Activated CD8-positive, alpha-beta T cell treated with anti-CD3 and anti-CD28 coated beads for 36 hours (primary cell): ENCODE measurements around the gene PPP1R10. TPM values are rescaled to one million over a fixed set of nuclear protein-coding genes. Genes with fewer than 3 reads are reported as not detected.

ENCODE experiments used
- ATAC-seq: fragments of 200-7000 bp; cut with Tn5 transposase; one replicate; pipeline ENCODE4 v1.10.0; 2021; ENCODE audit warnings: mild to moderate bottlenecking, moderate library complexity
- CTCF ChIA-PET: fragments of 350-600 bp; sonication (Branson Sonifier 250); formaldehyde crosslinking; loops from one replicate; lab custom pipeline; 2021; ENCODE audit warnings: antibody characterized with exemption; lab: Charles Lee
- POLR2A ChIA-PET: fragments of 350-600 bp; sonication (Branson Sonifier 250); formaldehyde crosslinking; loops from one replicate; lab custom pipeline; 2021; ENCODE audit warnings: antibody characterized with exemption; lab: Charles Lee
- DNase-seq: peaks from one replicate; pipeline ENCODE4 v3.0.0-alpha.2; 2020
- H3K27ac Mint-ChIP-seq: one replicate; pipeline ENCODE4 v1.8.0; 2021; ENCODE audit warnings: mild to moderate bottlenecking, mixed read lengths
- H3K27me3 Mint-ChIP-seq: one replicate; pipeline ENCODE4 v1.8.0; 2021; ENCODE audit warnings: mixed read lengths
- H3K36me3 Mint-ChIP-seq: one replicate; pipeline ENCODE4 v1.8.0; 2021; ENCODE audit warnings: low read depth, mixed read lengths
- H3K4me1 Mint-ChIP-seq: one replicate; pipeline ENCODE4 v1.8.0; 2021; ENCODE audit warnings: low read depth, mixed read lengths
- H3K4me3 Mint-ChIP-seq: one replicate; pipeline ENCODE4 v1.8.0; 2021; ENCODE audit warnings: mild to moderate bottlenecking, moderate library complexity, mixed read lengths
- H3K9me3 Mint-ChIP-seq: one replicate; pipeline ENCODE4 v1.8.0; 2021; ENCODE audit warnings: mixed read lengths
- intact Hi-C: fragments of 100-400 bp; cut with micrococcal nuclease; formaldehyde crosslinking; loops from one replicate; pipeline ENCODE4 v1.10.0; 2022
- total RNA-seq, 2 experiments: library from RNA; stranded (reverse); gene quantifications; one replicate each; pipeline ENCODE4 v1.2.3, GENCODE V29; 2021
- TF ChIP-seq, protein P1 (sequence below): fragments of 200-600 bp; IDR thresholded peaks from one replicate; pipeline ENCODE4 v1.8.0; 2022; ENCODE audit warnings: antibody characterized with exemption, mild to moderate bottlenecking

Gene PPP1R10
- total RNA-seq, 2 experiments from 2014 or later, result 59.0 to 59.8 TPM

DNA sequence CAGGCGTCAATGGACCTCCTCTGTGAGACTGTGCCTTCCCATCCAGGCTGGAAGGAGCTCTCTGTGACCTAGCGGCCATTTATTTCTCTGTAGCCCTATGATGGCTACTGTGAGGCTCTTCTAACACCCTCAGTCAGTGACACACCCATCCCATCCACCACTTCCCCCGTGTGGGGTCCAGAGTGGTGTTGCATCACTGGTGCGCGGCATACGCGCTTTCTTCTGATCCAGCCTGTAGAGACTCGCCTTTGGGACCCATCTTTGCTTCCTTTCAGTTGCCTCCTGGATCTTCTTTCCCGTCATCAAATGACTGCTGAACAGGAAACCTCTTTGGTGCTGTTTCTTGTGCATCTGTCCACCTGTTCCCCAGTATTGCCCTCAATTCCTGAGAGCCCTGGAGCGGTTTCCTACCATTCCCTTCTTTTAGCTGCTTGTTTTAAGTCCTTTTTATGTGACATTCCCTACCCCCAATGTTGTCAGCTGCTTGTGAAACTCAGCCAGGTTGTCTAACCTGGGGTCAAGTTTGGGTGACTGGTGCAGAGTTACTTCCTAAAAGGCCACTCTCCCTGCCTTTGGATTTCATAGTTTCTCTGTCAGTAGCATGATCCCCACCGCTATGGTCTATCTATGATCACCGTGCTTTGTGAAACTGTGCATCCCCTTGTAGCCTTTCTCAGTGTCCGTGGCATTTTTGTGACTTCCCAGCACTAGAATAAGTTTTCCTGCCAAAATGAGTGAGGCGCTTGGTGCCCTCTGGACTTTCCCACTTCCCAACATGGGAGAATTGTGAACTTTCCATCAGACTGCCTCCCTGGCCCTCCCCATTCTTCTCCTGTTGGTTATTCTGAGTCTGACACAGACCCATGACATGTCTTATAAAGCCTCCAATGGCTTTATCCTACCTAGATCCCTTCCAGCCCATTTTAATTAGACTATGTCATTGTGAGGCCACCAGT, 54.3 kb downstream of the PPP1R10 start:
- H3K27me3 Mint-ChIP-seq, result no peaks in the 10 kb centered on the region
- ChIA-PET CTCF (interaction anchor here (0.6 to 7.2 kb wide), 3 partner anchors 20 to 31 kb away, joined by 3 to 49 read pairs (median 4); no protein-coding TSS in a partner anchor), POLR2A (interaction anchor here (0.7 to 1.8 kb wide), 6 partner anchors 8 to 267 kb away, joined by 3 to 6 read pairs (median 4); partner anchors contain the start of gene ABCF1)
- ATAC-seq (no peak), DNase-seq (no peak)
- H3K4me1 Mint-ChIP-seq, result peaks cover 34% of the 10 kb centered on the region
- H3K9me3 Mint-ChIP-seq, result no peaks in the 10 kb centered on the region
- peaks cover 40% of the 10 kb centered on the region for H3K36me3 Mint-ChIP-seq
- intact Hi-C loops, result no loop called here
- H3K4me3 Mint-ChIP-seq, result no peak overlapping the region
- peak overlapping the region; percentile 26 for H3K27ac Mint-ChIP-seq
- TF ChIP-seq, protein P1, sequence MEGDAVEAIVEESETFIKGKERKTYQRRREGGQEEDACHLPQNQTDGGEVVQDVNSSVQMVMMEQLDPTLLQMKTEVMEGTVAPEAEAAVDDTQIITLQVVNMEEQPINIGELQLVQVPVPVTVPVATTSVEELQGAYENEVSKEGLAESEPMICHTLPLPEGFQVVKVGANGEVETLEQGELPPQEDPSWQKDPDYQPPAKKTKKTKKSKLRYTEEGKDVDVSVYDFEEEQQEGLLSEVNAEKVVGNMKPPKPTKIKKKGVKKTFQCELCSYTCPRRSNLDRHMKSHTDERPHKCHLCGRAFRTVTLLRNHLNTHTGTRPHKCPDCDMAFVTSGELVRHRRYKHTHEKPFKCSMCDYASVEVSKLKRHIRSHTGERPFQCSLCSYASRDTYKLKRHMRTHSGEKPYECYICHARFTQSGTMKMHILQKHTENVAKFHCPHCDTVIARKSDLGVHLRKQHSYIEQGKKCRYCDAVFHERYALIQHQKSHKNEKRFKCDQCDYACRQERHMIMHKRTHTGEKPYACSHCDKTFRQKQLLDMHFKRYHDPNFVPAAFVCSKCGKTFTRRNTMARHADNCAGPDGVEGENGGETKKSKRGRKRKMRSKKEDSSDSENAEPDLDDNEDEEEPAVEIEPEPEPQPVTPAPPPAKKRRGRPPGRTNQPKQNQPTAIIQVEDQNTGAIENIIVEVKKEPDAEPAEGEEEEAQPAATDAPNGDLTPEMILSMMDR, result no peak

DNA sequence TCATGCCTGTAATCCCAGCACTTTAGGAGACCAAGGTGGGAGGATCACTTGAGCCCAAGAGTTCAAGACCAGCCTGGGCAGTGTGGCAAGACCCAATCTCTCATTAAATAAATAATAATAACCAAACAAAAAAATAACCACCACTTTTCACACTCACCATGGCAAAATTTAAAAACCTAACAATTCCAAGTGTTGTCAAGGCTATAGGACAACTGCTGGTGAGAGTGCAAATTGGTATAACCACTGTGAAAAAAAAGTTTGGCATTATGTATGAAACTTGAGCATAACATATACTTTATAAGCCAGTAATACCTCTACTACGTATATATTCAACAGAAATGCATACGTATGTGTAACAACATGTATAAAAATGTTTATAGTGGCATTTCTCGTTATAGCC, 56.1 kb downstream of the PPP1R10 start:
- Mint-ChIP-seq H3K27me3 (no peaks in the 10 kb centered on the region), H3K9me3 (no peaks in the 10 kb centered on the region), H3K4me1 (peaks cover 30% of the 10 kb centered on the region), H3K36me3 (peaks cover 45% of the 10 kb centered on the region), H3K27ac (no peak overlapping the region), H3K4me3 (no peak overlapping the region)
- ChIA-PET CTCF (interaction anchor here (1.3 to 7.2 kb wide), 2 partner anchors 18 to 107 kb away, joined by 3 to 49 read pairs; no protein-coding TSS in a partner anchor), POLR2A (interaction anchor here (0.6 to 1.2 kb wide), 2 partner anchors 10 to 96 kb away, joined by 3 to 4 read pairs; no protein-coding TSS in a partner anchor)
- ATAC-seq, result no peak
- DNase-seq, result no peak
- intact Hi-C loops, result no loop called here
- TF ChIP-seq, protein P1, result no peak

DNA sequence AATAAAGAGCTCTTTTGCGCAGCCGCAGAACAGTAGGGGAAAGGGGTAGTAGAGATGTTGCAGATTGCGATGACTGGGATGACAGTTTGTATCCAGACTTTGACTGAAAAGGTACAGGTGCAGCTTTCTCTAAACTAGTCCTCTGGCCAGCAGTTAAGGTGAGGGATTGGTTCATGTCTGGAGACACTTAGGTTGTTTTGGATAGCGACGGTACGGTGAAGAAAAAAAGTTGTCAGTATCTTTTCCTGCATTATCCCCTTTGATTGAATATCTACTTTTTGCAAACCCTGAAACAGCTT, 59.4 kb downstream of the PPP1R10 start:
- ATAC-seq, result peak; percentile 5
- CTCF ChIA-PET, result interaction anchor here (0.7 to 10.9 kb wide), 7 partner anchors 9 to 104 kb away, joined by 3 to 96 read pairs (median 4); no protein-coding TSS in a partner anchor
- no peak for DNase-seq
- Mint-ChIP-seq H3K4me1 (peaks cover 36% of the 10 kb centered on the region), H3K27me3 (no peaks in the 10 kb centered on the region), H3K36me3 (peaks cover 54% of the 10 kb centered on the region), H3K9me3 (no peaks in the 10 kb centered on the region), H3K4me3 (peak overlapping the region; percentile 91), H3K27ac (peak overlapping the region; percentile 99)
- intact Hi-C loops, result no loop called here
- POLR2A ChIA-PET, result interaction anchor here (0.6 to 5.4 kb wide), 18 partner anchors 8 to 712 kb away, joined by 3 to 55 read pairs (median 5); partner anchors contain the start of genes ABCF1, MRPS18B and TUBB
- TF ChIP-seq, protein P1, result no peak

DNA sequence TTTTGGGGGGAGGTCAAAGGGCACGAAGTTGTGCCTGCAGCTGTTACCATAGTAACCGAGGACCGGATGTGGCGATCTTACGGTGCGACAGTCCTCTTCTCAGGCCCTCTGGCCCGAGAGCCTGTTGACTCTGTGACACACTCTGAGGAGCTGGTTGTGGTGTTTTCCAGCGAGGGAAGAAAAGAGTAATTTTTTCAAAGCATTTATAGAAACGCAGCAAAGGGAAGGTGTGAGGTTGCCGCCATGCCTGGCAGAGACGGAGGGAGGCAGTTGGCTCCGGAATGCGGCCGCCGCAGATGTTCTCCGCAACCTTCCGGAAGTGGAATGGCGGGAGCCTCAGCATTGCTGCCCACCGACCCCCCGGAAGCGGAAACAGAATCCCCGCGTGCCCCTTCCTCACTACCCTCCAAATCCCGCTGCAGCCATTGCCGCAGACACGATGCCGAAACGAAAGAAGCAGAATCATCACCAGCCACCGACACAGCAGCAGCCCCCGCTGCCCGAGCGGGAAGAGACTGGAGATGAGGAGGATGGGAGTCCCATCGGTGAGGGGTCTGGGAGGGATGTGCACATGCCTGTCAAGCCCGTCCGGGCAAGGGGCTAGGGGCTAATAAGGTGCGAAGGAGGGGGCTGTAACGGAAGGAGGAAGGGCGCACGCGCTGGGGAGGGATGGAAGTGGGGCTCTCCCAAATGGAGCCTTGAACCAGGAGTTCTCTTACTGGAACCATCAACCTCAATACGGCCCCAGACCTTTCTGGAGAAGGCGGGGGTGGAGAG, 59.9 kb downstream of the PPP1R10 start, which contains the start of gene PRR3:
PRR3 (plus strand) TSS at position 390 of the 777 bp plus-strand sequence; CDS start at position 440, 50 bp downstream.
- intact Hi-C loops, result no loop called here
- TF ChIP-seq, protein P1, result no peak
- CTCF ChIA-PET, result interaction anchor here (0.7 to 10.9 kb wide), 9 partner anchors 12 to 122 kb away, joined by 3 to 96 read pairs (median 4); no protein-coding TSS in a partner anchor
- Mint-ChIP-seq H3K27me3 (no peaks in the 10 kb centered on the region), H3K4me1 (peaks cover 36% of the 10 kb centered on the region), H3K27ac (peak within 1 kb of the TSS; percentile 99), H3K9me3 (no peaks in the 10 kb centered on the region), H3K4me3 (peak within 1 kb of the TSS; percentile 91), H3K36me3 (peaks cover 54% of the 10 kb centered on the region)
- POLR2A ChIA-PET, result interaction anchor here (0.6 to 5.4 kb wide), 24 partner anchors 9 to 713 kb away, joined by 3 to 55 read pairs (median 4); partner anchors contain the start of genes ABCF1, MRPS18B and TUBB
- ATAC-seq (peak; percentile 71), DNase-seq (peak; percentile 95)
